GM21360 (cell line): ENCODE data around the gene MAP1S.

ENCODE experiments used
- ATAC-seq: cut with Tn5 transposase; IDR thresholded peaks from one replicate; pipeline ENCODE4 v1.9.1; 2021; ENCODE audit warnings: mild to moderate bottlenecking, moderate library complexity; ENCODE audit not compliant: unreplicated experiment

The MAP1S gene

DNA sequence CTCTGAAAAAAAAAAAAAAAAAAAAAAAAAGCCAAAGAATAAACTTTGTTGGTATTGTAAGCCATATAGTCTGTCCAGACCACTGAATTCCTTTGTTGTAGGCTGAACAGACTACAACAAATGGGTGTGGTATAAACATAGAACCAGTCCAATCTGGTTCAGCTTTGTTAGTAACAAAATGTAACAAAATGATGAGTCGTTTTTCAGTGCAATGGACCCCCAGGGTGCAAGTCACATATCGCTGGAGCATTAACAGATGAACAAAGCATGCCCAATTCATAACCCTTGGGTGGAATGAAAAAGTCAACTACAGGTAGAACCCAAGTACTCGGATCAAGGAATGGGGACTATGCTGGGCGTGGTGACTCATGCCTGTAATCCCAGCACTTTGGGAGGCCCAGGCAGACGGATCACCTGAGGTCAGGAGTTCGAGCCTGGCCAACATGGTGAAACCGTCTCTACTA lies 18.4 kb downstream of the MAP1S start:
- no peak for ATAC-seq

DNA sequence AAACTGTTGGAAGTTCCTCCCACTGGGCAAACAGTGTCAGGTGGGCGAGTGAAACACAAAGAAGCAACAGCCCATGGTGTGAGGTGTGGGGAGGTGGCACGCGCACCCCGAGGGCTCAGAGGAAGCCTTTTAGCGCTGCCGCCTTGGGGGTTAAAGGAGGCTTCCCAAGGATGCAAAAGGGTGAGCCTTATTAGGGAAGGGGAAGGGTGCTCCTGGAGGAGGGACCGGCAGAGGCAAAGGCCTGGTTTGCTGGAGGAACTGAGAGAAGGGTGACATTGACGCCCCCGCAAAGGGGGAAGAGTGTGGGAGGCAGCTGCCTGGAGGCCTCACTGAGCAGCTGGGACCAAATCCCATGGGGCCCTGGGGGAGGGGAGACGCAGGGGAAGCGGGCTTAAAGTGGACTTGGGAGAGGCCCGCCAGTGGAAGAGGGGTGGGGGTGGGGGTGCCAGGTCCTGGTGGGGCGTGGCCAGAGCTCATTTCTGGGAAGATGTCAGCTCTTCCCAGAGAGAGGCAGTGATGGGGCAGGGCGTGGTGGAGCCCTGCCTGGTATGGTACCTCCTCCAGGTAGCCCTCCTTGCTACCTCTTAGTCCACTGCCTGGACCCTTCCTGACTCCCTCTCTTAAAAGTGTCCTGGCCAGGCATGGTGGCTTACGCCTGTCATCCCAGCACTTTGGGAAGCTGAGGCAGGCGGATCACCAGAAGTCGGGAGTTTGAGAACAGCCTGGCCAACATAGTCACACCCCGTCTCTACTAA lies 20.0 kb downstream of the MAP1S start:
- ATAC-seq, result no peak

DNA sequence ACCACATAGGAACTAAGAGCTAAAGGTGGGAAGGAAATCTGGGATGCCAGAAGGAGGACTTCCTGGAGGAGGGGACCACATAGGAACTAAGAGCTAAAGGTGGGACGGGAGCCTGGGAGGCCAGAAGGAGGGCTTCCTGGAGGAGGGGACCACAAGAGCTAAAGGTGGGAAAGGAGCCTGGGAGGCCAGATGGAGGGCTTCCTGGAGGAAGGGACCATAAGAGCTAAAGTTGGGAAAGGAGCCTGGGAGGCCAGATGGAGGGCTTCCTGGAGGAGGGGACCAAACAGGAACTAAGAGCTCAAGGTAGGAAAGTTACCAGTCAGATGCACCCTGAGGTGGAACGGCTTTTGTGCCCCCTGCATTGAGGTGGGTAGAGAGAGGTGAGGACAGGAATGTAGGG lies 22.2 kb downstream of the MAP1S start:
- no peak for ATAC-seq

DNA sequence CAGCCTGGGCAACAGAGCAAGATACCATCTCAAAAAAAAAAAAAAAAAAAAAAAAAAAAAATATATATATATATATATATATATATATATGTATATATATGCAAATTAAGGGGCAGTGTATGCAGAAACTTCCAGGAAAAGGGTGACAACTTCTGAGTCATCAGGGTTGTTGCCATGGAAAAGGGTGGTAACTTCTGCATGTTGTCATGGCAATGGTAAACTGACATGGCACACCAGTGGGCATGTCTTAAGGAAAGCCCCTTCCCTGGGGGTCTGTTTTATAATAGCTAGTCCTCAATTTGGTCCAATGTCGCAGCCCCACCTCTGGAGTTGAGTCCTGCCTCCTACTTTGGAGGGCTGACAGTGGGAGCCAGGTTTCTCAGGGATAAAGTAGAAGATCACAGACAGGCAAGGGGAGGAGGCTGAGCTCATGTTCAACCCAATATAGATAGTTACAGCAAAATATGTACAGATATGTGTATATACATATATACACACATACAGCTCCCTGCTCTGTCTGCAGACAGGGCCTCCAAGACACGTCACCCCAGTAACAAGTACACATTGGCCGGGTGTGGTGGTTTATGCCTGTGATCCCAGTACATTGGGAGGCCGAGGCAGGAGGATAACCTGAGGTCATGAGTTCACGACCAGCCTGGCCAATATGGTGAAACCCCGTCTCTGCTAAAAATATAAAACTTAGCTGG lies 24.7 kb downstream of the MAP1S start:
- no peak for ATAC-seq

DNA sequence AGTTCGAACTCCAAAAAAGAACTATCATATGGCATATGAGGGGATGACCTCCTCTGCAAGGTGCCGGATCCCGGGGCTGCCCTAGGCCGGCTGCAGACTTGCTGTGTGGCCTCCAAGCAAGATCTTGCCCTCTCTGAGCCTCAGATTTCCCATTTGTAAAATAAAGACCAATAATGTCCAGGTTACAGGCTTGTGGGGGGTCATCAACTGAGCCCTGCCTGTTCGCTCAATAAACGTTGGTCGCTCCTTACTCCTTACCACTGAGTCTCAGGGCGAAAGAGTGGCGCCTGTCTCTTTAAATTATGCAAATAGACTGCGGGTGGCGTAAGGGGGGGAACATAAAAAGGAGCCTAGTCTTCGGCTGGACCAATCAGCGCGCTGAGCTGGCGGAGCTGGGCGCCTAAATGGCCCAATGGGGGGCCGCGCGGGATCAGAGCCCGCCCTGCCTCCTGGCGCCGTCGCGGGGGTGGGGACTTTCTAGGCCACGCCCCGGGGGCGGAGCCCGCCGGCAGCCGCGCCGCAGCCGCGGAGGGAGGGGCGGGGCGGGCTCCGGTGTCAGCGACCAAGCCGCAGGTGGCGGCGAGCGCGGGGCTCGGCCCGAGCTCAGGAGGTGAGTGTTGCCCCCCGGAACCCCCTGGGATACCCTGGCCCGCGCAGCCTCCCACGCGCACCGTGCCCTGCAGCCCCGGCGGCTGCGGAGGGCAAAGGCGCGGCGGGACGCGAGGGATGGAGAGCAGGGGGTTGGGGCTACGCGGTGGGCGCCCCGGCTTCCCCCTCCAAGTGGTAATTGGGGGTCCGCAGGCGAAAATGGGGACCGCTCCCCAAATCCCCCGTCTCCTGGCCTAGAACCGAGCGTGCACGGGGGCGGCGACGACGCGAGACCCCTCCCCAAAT lies 28.2 kb downstream of the MAP1S start:
- ATAC-seq, result peak; percentile 68

DNA sequence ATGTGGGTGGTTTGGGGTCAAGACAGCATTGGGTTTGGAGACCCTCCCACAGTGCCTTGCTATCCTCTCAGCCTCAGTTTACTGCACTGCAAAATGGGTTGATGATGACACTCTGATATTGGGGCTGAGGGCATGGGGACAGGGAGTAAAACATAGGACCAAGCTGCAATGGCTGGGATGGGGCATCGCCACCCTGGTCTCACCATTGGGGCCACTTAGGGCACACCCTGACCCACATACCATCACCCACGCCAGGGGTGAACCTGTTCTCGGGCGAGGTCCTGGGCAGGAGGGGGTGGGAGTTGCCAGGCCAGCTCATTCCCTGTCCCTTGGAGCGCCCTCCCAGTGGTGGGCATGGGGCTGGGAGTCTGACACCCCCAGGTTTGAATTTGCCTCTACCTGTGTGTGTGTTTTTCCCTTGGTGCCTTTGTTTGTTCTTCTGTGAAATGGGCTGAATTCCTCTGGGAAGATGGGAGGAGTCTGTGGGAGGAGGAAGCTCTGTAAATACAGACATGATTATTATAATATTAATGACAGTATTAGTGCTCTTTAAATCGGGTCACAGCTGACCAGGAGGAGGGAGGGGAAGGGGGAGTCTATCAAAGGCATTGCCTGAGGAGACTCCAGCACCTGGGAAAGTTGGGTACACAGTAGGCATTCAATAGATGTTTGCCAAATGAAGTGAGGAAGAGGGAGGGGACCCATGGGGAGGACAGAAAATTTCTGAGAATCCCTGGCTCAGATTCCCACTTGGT lies 29.8 kb downstream of the MAP1S start:
- no peak for ATAC-seq

DNA sequence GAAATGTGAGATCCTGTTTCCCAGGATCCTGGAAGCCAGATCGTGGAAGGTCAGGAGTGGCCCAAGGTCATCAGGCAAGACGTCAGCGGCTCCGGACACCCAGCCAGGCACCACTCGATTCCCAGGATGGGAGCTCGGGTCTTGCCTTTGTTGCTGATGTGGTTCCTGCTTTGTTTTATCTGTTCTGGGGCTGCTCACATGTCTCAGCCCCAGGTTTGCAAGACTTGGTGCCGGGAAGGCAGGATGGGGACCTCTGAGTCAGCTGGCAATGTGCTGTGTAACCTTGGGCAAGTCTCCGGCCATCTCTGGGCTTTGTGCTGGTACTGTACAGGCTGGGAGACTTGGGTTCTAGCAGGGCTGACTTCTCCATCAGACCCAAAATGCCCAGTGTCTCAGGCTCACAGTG lies 30.6 kb downstream of the MAP1S start:
- ATAC-seq, result no peak

DNA sequence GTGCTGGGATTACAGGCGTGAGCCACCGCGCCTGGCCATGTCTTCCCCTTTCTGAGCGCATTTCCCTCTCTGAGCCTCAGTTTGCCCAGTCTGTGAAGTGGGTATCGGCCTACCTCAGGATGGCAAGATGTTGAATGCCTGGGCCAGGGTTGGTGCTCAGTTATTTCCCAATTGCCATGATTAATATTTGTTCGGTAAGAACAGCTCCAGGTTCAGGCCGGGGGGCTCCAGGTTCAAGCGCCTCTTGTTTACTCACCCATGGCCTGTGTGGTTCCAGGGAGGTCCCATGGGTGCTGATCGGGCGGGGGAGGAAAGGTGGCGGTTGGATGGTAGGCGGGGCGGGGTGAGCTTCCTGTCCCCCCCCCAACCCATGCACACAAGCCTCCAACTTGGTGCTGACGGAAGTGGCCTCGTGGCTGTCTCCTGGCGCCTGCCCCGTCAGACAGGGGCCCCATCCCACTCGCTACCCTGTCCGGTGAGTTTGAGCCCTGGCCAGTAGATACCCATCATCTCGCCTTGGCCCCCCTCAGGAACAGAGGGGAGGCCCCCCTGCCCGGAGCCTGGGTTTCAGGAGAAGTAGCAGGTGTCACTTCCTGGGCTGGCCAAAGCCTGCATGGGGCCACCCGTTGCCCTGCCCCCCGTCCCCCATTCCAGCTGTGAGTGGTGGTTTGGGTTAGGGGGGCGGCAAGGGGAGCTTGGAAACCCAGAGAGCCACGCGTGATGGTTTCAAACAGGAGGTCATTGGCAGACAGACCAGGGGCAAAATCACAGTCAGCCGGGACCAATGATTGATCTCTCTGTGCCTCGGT lies 32.0 kb downstream of the MAP1S start, which contains the start of gene FCHO1:
Gene FCHO1 (plus strand): TSS at position 375 of the 809 bp plus-strand sequence. CDS start 3,688 bp downstream, outside the sequence.
- peak; percentile 35 for ATAC-seq

DNA sequence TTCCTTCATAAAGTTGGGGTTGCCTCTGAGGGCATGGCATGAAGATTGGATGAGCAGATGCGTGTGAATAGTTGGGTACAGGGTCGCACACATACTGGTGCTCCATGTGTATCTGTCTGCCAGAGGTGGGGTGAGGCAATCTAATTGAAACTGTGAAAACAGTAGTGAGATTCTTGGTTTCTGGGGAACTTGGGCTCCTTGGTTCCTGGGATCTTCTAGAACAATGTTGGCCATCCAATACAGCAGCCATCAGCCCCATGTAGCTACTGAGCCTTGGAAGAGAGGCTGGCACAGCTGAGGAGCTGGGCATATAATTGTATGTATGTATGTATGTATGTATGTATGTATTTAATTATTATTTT lies 32.6 kb downstream of the MAP1S start:
- no peak for ATAC-seq

DNA sequence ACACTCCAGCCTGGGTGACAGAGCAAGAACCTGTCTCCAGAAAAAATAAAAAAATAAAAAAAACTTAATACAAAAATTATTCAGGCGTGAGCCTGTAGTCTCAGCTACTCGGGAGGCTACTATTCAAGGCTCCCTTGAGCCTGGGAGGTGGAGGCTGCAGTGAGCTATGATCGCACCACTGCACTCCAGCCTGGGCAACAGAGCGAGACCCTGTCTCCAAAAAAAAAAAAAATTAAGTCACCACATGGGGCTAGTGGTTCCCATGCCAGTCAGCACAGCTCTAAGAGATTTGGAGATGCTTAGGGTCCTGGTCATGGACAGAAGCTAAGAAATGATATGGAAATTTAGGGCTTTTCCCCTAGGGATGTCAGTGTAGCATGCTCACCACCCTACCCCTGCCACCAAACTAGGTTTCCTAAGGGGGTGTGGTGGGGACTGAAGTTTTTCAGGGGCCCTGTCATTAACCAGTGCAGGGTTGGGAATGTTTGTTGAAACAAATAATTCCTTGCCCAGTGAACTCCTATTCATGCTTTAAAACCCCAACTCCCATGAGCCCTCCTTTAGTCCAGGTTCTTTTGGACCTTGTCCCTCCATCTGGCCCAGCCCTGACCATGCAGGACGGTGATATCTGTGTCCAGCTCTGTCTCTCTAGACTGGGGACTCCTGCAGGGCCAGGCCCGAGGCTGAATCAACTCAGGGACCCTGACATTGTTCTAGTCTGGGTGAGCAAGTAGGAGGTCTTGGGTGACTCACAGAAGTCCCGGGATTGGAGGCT lies 33.8 kb downstream of the MAP1S start:
- ATAC-seq, result no peak

DNA sequence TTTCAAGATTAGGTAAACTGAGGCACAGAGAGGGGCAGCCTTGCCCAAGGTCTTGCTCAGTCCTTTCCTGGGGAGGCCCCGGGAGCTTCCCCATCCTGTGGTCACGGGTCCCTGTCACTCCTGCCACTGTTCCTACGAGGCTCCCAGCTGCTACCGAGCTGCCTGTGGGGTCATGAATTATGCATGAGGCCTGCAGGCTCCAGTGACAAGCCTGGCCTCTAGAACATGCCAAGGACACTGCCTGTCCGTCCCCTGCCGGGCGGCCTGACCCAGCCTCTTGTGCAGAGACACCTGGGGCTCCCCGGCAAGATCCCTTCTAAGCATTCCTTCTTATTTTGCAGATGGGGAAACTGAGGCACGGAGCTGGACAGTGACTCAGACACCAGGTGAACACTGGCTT lies 34.7 kb downstream of the MAP1S start:
- ATAC-seq, result no peak

DNA sequence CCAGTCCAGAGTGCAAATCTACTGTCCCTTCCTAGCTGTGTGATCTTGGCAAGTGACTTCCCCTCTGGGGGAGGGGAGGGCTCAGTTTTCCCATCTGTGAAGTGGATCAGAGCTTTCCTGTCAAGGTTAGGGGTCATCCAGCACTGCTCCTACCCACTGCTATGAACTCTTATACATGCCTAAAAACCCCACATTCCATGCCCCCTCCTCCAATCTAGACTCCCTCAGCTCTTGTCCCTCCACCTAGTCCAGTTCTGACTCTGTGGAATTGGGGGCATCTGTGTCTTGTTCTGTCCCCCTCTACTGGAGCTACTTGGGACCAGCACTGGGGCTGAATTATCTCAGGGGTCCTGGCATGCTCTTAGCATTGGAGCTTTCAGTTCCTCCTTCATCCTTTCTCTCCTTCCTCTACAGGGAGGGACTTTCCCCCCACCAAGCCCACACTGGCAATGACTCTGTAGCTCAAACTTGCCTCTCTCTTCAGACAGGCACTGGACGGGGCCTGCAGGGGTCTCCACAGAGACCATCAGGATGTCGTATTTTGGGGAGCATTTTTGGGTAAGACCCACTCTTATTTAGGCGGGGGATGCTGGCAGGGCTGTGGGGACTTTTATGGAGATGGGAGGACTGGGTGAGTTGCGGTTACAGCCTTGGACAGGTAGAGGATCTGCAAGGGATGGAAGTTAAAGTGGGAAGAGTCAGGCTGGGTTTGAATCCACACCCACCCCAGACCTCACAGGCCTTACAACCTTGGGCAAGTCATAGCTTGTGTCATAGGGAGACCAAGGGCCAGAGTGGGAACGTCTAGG lies 35.6 kb downstream of the MAP1S start:
- ATAC-seq, result no peak

DNA sequence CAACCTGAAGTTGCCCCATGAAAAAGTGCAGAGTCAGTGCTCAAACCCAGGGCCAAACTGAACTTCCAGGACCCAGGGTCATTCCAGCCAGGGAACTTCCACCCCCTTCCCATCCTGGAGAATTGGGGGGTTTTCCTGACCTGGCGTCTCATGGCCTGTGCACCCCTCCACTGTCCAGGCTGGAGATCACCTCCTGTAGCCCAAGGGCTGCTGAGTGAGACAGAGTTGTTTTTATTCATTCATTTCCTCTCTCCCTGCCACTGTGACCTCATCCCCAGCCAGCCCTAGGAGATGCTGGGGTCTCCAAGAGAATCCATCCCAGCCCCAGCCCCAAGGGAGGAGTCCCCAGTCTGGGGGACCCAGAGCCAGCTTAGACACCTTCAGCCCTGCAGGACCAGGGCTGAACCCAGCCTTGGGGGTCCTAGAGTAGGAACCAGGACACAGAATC lies 36.2 kb downstream of the MAP1S start:
- ATAC-seq, result no peak

DNA sequence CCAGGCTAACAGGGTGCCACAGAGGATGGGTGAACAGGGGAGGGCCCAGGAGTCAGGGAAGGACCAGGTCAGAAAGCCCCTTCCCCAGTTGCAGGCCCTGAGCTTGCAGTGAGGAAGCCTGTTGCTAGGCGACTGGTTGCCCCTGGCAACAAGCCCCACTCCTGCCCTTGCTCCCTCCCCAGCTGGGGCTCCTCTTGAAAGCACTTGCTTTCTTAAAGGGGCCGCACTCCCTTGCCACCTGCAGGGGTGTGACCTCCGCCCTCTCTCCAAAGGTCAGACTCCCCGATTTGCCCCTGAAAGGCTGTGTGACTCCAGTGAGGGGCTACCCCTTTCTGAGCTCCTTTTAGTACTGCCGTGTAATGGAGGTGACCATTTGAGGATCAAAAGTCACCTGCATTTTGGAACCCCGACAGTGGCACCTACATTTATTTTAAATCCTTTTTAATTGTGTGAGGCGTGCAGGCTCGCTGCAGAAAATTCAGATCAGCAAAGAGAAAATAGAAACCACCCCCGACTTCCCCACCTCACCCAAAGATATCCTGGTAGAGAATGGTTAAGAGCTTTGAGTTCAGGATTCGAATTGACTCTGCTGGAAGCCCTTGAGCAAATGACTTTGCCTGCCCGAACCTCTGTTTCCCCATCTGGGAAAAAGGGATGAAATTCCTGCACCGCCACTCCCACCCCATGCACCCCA lies 36.8 kb downstream of the MAP1S start:
- peak; percentile 39 for ATAC-seq

DNA sequence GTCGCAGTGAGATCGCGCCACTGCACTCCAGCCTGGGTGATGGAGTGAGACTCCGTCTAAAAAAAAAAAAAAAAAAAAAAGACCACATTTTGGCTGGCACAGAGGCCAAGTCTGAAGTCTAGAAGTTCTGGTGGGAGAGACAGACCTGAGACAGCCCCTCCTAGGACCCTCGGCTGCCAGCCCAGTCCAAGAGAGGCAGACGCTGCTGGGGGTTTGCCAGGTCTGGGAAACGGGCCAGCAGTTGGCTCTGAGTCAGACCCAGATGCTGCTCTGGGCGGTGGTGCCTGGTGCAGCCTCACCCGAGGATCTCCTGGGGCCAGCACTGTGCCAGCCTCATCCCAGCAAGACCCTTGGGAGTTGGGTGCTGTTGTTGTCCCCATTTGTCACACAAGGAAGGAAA lies 37.8 kb downstream of the MAP1S start:
- no peak for ATAC-seq

DNA sequence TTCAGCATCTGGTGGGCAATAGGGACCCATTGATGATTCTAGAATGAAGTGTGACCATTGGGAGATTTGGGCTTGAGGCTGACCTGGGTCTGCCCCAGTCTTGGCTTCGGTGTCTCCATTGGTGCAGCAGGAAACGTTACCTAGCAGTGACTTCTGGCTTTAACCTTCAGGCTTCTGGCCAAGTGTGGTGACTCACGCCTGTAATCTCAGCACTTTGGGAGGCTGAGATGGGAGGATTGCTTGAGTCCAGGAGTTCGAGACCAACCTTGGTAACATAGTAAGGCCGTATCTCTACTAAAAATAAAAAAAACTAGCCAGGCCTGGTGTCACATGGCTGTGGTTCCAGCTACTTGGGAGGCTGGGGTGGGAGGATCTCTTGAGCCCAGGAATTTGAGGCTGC lies 39.2 kb downstream of the MAP1S start:
- ATAC-seq, result no peak

DNA sequence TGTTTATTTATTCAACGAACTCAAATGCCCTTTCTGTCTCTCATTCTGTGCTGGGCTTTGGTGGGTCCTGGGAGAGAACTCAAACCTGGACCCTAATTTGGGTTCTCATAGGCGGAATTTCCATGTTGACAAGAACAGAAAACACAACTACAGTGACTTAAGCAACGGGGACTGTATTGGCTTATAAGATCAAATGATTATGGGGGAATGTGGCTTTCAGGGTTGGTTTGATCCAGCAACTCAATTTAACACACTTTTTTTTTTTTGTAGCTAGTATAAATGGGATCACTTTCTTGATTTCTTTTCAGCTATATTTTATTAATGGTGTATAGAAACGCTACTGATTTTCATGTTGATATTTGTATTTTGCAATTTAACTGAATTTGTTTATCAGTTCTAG lies 41.9 kb downstream of the MAP1S start:
- no peak for ATAC-seq
